GM21723 (cell line): ENCODE measurements around the gene ACTMAP.

Experiments used
- ATAC-seq: cut with Tn5 transposase; IDR thresholded peaks from one replicate; pipeline ENCODE4 v1.9.1; 2021; ENCODE audit warnings: mild to moderate bottlenecking, moderate library complexity; ENCODE audit not compliant: unreplicated experiment

The ACTMAP gene

DNA sequence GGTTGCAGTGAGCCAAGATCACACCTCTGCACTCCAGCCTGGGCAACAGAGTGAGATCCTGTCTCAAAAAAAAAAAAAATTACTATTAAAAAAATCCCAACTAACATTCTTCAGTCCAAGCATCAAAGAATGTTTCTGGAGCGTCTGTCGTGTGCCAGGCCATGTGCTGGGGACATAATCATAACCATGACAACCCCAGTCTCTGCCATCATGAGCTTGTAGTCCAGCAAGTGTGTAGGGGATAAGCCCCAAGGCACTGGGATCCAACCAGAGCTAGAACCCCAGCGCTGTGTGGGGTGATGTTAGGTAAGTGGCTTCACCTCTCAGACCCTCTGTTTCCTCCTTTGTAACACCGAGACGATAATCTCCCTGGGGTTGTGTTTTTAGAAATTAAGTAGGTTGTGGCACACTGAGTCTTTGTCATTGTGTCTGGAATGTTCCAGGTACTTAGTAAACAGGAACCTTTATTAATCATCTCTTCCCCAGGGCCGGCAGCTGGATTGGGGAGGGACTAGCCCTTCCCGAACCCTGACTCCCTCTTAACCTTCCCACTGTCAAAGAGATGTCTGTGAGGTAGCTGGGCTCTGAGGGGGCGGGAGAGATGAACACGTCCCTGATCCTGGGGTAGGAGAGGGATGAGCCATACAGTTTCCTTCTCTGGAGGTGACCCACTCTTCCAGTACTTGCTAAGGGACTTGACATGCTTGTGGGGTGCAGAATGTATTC, 28.2 kb downstream of the ACTMAP start:
- no peak for ATAC-seq

GRCh38 chr19:40721140-40721486, 29.2 kb downstream of the ACTMAP start:
- ATAC-seq, result no peak

DNA sequence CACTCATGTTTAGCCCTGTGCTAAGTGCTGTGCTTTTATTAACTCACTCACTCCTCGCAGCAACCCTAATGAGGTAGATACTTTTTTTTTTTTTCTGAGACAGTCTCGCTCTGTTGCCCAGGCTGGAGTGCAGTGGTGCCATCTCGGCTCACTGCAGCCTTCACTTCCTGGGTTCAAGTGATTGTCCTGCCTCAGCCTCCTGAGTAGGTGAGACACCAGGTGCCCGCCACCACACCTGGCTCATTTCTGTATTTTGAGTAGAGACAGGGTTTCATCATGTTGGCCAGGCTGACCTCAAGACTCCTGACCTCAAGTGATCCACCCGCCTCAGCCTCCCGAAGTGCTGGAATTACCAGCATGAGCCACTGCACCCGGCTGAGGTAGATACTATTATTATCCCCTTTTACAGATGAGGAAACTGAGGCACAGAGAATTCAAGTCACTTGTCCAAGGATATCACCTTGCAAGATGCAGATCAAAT, 30.8 kb downstream of the ACTMAP start:
- ATAC-seq, result no peak

DNA sequence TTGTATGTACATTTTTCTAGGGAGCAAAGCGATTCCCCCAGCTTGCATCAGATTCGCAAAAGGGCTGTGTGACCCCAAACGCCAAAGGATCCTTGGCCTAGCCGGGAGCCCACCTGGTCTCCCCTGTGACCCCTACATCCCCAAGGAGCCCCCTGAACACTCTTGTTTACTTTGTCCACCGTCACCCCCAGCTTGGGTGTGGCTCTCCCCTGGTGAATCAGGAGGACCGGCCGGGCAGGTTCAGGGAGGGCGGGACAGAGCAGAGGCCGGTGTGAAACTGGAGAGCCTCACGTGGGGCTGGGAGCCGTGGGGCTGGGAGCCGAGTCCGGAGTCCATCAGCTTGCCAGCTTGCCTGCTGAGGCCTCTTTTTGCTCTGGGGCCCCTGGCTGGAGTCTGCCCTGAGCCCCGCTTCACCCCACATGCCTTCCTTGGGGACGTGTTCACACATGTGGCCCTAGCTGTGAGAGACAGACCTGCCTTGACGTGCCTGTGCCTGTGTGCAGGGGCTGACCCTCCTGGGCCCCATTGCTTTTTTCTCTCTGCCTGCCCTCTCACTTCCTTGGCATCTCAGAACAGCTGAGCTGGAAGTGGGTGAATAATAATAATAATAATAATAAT, 31.4 kb downstream of the ACTMAP start:
- ATAC-seq, result no peak

DNA sequence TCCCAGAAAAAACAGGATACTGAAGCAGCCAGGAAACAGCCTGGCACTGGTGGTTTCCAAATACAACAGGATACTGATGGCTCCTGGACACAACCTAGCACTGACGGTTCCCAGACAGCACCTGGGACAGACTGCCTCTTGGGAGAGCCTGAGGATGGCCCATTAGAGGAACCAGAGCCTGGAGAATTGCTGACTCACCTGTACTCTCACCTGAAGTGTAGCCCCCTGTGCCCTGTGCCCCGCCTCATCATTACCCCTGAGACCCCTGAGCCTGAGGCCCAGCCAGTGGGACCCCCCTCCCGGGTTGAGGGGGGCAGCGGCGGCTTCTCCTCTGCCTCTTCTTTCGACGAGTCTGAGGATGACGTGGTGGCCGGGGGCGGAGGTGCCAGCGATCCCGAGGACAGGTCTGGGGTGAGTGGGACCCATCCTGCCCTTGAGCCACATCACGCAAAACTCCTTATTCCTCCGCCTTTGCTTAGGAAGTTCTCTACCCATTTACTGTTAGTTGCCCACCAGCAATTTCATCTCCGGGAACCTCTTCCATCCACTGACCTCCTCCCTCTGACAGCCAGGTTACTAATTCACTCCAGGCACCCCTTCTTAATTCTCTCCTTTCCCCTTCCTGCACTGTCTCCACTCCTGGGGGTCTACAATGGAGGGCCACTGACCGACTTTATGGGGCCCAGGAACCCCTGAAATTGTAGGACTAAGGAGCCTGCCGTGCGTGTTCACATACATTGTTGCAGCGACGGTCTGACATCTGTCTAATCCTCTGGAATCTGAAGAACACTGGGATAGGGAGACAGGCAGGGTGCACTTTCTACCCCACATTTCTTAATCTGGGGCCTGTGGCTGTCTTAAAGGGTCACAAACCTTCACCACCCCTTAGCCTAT, 32.1 kb downstream of the ACTMAP start:
- ATAC-seq, result no peak

DNA sequence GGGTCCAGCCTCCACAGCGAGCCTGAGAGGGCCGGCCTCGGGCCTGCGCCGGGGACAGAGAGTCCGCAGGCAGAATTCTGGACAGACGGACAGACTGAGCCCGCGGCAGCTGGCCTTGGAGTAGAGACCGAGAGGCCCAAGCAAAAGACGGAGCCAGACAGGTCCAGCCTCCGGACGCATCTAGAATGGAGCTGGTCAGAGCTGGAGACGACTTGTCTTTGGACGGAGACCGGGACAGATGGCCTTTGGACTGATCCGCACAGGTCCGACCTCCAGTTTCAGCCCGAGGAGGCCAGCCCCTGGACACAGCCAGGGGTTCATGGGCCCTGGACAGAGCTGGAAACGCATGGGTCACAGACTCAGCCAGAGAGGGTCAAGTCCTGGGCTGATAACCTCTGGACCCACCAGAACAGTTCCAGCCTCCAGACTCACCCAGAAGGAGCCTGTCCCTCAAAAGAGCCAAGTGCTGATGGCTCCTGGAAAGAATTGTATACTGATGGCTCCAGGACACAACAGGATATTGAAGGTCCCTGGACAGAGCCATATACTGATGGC, 32.9 kb downstream of the ACTMAP start:
- no peak for ATAC-seq

DNA sequence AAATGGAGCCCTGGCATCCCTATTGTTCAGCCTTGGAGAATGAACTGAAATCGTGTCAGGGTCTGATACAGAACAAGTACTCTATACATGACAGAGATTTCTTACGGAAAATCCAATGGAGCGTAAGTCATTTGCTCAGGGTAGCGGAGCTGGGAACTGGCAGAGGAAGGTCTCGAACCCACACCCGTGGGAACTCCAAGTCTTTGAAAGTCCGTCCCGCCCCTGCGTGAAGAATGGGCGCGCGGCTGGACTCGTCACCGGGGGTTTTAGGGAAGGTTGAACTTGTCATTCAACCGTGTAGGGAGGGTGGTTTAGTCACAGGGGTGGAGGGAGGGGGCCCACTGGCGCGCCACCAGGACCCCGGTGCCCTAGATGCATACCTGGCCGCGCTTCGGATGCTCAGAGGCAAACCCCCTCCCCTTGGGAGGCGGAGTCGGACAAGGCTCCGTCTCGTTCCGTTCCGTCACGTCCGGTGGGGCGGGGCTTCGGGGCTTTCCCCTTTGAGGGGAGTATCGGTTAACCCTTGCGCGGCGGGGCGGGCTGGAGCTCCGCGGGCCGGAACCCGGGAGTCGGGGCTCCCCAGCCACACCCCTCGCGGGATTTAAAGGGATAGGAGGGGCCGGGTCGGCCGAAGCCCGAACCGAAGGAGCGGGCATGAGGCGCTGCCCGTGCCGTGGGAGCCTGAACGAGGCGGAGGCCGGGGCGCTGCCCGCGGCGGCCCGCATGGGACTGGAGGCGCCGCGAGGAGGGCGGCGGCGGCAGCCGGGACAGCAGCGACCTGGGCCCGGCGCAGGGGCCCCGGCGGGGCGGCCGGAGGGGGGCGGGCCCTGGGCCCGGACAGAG, 33.6 kb downstream of the ACTMAP start, which contains the start of the genes COQ8B and ITPKC:
Gene COQ8B, minus strand, starts transcription at position 405 of the 843 bp plus-strand sequence. CDS start 2,254 bp downstream, outside the sequence.
Gene ITPKC, plus strand, starts transcription at position 631 of the 843 bp plus-strand sequence. Its CDS starts 24 bp downstream, at position 655.
- peak; percentile 58 for ATAC-seq

- no peak for ATAC-seq
These were observed 34.2 kb downstream of the ACTMAP start for GRCh38 chr19:40716031-40716481.

GRCh38 chr19:40714441-40715299, 35.6 kb downstream of the ACTMAP start:
- peak; percentile 48 for ATAC-seq

DNA sequence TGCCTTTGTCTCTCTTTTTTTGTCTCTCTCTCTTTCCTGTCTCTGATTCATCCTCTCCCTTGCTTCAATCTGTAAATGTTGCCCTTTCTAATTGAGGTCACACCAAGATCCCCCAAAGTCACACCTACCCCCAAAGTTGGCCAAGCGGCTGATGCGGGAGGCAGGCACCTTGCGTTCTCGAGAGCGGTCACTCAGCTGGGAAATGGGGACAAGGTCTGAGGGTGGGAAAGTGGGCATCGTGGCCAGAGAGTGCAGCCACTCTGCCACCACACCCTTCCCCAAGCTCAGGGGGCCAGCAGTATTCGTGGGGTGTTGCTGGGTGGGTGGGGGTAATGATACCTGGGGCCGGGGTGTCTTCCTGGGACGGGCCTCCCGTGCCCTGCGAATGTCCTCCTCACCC, 36.3 kb downstream of the ACTMAP start:
- no peak for ATAC-seq

DNA sequence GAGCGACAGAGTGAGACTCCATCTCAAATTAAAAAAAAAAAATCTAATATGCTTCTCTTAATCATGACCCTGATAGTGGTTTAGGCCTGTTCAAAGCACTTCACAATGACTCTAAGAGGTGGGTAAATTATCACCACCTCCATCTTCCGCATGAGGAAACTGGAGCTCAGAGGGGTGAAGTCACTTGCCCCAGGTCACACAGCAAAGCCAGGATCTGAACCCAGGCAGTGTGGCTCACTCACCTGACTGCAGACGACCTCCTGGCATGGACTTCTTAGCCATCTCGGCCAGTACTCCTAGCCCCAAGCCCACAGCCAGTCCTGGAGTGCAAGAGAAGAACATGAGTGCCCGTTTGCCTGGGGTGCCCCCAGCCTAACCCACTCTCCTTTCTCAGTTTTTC, 40.5 kb downstream of the ACTMAP start:
- no peak for ATAC-seq

DNA sequence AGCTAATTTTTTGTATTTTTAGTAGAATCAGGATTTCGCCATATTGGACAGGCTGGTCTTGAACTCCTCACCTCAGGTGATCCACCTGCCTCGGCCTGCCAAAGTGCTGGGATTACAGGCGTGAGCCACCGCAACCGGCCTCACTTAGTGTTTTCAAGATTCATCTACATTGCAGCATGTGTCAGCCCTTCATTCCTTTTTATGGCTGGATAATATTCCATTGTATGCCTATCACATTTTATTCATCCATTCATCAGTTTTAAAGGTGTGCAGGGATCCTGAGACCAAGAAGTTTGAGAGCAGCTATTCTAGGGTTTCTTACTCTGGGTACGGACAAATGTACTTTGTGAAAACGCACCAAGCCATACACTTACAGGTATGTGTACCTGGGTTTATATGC, 42.7 kb downstream of the ACTMAP start:
- ATAC-seq, result no peak

GRCh38 chr19:40705950-40706619, 44.2 kb downstream of the ACTMAP start:
- ATAC-seq, result no peak

- ATAC-seq, result no peak
These were observed 45.0 kb downstream of the ACTMAP start for GRCh38 chr19:40705362-40705651.

GRCh38 chr19:40704491-40705361, 45.6 kb downstream of the ACTMAP start:
- ATAC-seq, result no peak

GRCh38 chr19:40703029-40703755, 47.1 kb downstream of the ACTMAP start:
- no peak for ATAC-seq

DNA sequence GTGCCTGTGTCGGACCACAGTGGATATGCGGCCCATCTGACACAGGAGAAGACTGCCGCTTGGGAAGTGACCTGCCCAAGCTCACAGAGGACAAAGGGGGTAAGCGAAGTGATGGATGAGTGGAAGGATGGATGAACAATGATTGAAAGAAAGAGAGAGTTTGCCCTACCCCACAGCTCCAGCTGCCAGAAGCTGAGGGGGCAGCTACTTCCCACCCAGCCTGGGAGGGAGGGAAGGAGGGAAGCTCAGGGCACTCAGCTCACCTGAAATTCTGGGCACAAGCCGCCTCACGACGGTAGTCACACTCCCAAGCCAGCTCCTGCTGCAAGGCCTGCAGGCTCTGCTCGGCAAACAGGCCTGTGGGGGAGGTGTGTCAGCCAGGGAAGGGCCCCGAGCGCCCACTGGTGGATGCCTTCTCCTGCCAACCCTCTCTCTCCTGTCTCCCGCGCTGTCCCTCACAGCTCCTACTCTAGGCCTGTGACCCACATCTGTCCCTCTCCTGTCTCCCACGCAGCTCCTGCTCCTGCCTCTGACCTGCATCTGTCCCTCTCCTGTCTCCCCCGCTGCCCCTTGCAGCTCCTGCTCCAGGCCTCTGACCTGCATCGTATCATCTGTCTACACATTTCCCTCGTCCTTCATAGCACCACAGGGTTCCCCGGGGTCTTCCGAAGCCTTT, 47.8 kb downstream of the ACTMAP start:
- no peak for ATAC-seq
